22Rv1 (cell line): ENCODE measurements around the gene CDX1.

Experiments used
- ZFX ChIP-seq: fragments of 450-650 bp; IDR thresholded peaks from 2 replicates; pipeline ENCODE4 v1.6.1; 2017; ENCODE audit warnings: antibody characterized with exemption, borderline replicate concordance
- TF ChIP-seq, protein P1 (sequence below): fragments of 450-650 bp; IDR thresholded peaks from 2 replicates; pipeline ENCODE4 v1.5.1; 2017; ENCODE audit warnings: mild to moderate bottlenecking

DNA sequence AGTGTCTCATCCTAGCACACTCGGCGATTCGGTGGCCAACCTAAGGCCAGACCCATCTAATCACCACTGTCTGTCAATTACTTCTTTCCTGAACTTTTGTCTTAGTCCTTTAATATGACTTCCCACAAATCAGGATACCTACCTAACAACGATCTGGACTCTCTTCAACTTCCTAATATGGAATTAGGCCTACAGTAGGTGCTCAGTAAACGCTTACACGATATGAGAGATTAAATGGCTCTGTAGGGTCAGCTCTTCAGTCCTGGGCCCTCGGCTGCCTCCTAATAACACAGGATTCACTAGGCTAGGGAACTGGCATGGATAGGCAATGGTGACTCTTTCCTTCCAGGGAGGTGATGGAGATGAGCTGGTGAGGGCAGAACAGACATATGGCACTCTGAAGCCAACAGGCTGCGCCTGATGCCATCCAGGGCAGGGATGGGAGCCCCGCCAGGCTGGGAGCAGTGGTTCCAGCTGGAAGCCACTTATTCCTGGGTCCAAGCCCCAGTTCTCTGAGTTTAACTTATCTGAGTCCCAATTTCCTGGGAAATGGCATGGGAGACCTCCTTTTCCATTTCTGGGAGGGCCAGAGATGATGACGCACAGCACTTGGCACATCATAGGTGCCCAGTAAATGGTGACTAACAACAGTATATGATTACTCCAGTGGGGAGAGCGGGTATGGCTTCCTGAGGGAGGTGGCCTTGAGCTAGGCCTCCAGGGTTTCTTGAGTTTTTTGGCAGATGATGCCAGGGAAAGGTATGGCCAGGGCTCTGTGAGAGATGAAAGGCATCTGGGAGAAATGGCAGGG lies 18.3 kb upstream of the CDX1 start:
- TF ChIP-seq, protein P1, sequence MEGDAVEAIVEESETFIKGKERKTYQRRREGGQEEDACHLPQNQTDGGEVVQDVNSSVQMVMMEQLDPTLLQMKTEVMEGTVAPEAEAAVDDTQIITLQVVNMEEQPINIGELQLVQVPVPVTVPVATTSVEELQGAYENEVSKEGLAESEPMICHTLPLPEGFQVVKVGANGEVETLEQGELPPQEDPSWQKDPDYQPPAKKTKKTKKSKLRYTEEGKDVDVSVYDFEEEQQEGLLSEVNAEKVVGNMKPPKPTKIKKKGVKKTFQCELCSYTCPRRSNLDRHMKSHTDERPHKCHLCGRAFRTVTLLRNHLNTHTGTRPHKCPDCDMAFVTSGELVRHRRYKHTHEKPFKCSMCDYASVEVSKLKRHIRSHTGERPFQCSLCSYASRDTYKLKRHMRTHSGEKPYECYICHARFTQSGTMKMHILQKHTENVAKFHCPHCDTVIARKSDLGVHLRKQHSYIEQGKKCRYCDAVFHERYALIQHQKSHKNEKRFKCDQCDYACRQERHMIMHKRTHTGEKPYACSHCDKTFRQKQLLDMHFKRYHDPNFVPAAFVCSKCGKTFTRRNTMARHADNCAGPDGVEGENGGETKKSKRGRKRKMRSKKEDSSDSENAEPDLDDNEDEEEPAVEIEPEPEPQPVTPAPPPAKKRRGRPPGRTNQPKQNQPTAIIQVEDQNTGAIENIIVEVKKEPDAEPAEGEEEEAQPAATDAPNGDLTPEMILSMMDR = no peak
- TF ChIP-seq ZFX = no peak
